D721Med (cell line): Measurements from ENCODE around the gene CORO1C.
A peak's percentile ranks its signal among the peaks of the same experiment; 100 is the strongest.

Experiments used
- DNase-seq: peaks from one replicate; pipeline ENCODE4 v3.0.0; 2011; ENCODE audit warnings: low spot score; ENCODE audit not compliant: insufficient read length
- FAIRE-seq: peaks from 2 replicates; lab custom pipeline; 2011; peaks lifted over from hg19 to GRCh38; lab: Jason Lieb, UNC
- CTCF ChIP-seq: IDR thresholded peaks from 2 replicates; pipeline ENCODE4 v1.5.1; 2012; ENCODE audit warnings: mild to moderate bottlenecking, control low read depth; ENCODE audit not compliant: insufficient read depth; ENCODE audit errors: missing control alignments

Gene CORO1C

GRCh38 chr12:108712925-108713203 is 18.5 kb downstream of the CORO1C start:
- no peak for TF ChIP-seq CTCF
- DNase-seq, result no peak
- FAIRE-seq, result no peak

GRCh38 chr12:108712165-108712924 is 19.0 kb downstream of the CORO1C start:
- no peak for FAIRE-seq
- no peak for TF ChIP-seq CTCF
- DNase-seq, result no peak

GRCh38 chr12:108711489-108712164 is 19.7 kb downstream of the CORO1C start:
- no peak for DNase-seq
- TF ChIP-seq CTCF, result no peak
- no peak for FAIRE-seq

GRCh38 chr12:108709697-108710096 is 21.6 kb downstream of the CORO1C start:
- FAIRE-seq (no peak), DNase-seq (no peak)
- no peak for TF ChIP-seq CTCF

- DNase-seq, result no peak
- FAIRE-seq, result no peak
- TF ChIP-seq CTCF, result no peak
These were observed 26.8 kb downstream of the CORO1C start for GRCh38 chr12:108704527-108704926.

GRCh38 chr12:108702595-108703320 is 28.6 kb downstream of the CORO1C start:
- FAIRE-seq (peak; percentile 29), DNase-seq (no peak)
- TF ChIP-seq CTCF, result no peak
